Measurements from ENCODE around the gene SCAMP5. TPM values are rescaled to one million over a fixed set of nuclear protein-coding genes. Genes with fewer than 3 reads are reported as not detected.
A peak's percentile ranks its signal among the peaks of the same experiment; 100 is the strongest.

SCAMP5 gene
- total and polyA plus RNA-seq, 2 of the 13 experiments (the other 11 are each of a cell fraction or from before 2014, with no cell fraction given) = 34.3 to 49.0 TPM

GRCh38 chr15:75043509-75044257 lies 48.3 kb downstream of the SCAMP5 start (continued):
- TF ChIP-seq HMGXB4 (CRISPR knock-in tag; IDR thresholded peaks at IDR 0.05; ENCODE audit: borderline replicate concordance in 1 of 2, low read depth in 1 of 2) = peak; percentile 31 to 81; a peak in 2 of 4 replicates
- no peak for TF ChIP-seq ZNF720 (CRISPR knock-in tag; IDR thresholded peaks at IDR 0.05)
- TF ChIP-seq, protein P1, sequence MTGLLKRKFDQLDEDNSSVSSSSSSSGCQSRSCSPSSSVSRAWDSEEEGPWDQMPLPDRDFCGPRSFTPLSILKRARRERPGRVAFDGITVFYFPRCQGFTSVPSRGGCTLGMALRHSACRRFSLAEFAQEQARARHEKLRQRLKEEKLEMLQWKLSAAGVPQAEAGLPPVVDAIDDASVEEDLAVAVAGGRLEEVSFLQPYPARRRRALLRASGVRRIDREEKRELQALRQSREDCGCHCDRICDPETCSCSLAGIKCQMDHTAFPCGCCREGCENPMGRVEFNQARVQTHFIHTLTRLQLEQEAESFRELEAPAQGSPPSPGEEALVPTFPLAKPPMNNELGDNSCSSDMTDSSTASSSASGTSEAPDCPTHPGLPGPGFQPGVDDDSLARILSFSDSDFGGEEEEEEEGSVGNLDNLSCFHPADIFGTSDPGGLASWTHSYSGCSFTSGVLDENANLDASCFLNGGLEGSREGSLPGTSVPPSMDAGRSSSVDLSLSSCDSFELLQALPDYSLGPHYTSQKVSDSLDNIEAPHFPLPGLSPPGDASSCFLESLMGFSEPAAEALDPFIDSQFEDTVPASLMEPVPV (CRISPR knock-in tag; IDR thresholded peaks at IDR 0.05) = no peak
- peak; percentile 78; the same call in 1 of the 2 replicates for TF ChIP-seq ZSCAN31 (CRISPR knock-in tag; IDR thresholded peaks at IDR 0.05; ENCODE audit: low read depth)
- no peak for TF ChIP-seq ZSCAN29 (CRISPR knock-in tag; conservative IDR thresholded peaks at IDR 0.05)
- 0 out of 2 replicates have a peak, but pooled peaks have one; percentile 38 for TF ChIP-seq SMAD3 (CRISPR knock-in tag; IDR thresholded peaks at IDR 0.05)
- no peak for TF ChIP-seq CSRNP2 (CRISPR knock-in tag; conservative IDR thresholded peaks at IDR 0.05; ENCODE audit: low read depth)
- peak; percentile 87 for TF ChIP-seq STAG1 (CRISPR knock-in tag; IDR thresholded peaks at IDR 0.05)
- TF ChIP-seq, protein P2, sequence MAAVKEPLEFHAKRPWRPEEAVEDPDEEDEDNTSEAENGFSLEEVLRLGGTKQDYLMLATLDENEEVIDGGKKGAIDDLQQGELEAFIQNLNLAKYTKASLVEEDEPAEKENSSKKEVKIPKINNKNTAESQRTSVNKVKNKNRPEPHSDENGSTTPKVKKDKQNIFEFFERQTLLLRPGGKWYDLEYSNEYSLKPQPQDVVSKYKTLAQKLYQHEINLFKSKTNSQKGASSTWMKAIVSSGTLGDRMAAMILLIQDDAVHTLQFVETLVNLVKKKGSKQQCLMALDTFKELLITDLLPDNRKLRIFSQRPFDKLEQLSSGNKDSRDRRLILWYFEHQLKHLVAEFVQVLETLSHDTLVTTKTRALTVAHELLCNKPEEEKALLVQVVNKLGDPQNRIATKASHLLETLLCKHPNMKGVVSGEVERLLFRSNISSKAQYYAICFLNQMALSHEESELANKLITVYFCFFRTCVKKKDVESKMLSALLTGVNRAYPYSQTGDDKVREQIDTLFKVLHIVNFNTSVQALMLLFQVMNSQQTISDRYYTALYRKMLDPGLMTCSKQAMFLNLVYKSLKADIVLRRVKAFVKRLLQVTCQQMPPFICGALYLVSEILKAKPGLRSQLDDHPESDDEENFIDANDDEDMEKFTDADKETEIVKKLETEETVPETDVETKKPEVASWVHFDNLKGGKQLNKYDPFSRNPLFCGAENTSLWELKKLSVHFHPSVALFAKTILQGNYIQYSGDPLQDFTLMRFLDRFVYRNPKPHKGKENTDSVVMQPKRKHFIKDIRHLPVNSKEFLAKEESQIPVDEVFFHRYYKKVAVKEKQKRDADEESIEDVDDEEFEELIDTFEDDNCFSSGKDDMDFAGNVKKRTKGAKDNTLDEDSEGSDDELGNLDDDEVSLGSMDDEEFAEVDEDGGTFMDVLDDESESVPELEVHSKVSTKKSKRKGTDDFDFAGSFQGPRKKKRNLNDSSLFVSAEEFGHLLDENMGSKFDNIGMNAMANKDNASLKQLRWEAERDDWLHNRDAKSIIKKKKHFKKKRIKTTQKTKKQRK (IDR thresholded peaks at IDR 0.05; ENCODE audit: low read length) = no peak
- TF ChIP-seq ZNF570 (CRISPR knock-in tag; IDR thresholded peaks at IDR 0.05; ENCODE audit: borderline replicate concordance) = 0 out of 2 replicates have a peak, but pooled peaks have one; percentile 56
- TF ChIP-seq BHLHE40 (IDR thresholded peaks at IDR 0.05; ENCODE audit: low read length) = no peak; the same call in 1 of the 2 replicates
- no peak for TF ChIP-seq ELF4 (CRISPR knock-in tag; IDR thresholded peaks at IDR 0.05; ENCODE audit: borderline replicate concordance)
- TF ChIP-seq ZFYVE20 (CRISPR knock-in tag; IDR thresholded peaks at IDR 0.05; ENCODE audit: borderline replicate concordance, low read depth) = no peak
- TF ChIP-seq, protein P3, sequence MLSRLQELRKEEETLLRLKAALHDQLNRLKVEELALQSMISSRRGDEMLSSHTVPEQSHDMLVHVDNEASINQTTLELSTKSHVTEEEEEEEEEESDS (CRISPR knock-in tag; IDR thresholded peaks at IDR 0.05; ENCODE audit: borderline replicate concordance) = no peak
- no peak for TF ChIP-seq ZNF777 (CRISPR knock-in tag; IDR thresholded peaks at IDR 0.05)
- no peak for TF ChIP-seq SATB2 (CRISPR knock-in tag; IDR thresholded peaks at IDR 0.05)
- TF ChIP-seq ZNF337 (CRISPR knock-in tag; IDR thresholded peaks at IDR 0.05; ENCODE audit: borderline replicate concordance, low read depth) = no peak
- TF ChIP-seq TBX2 (CRISPR knock-in tag; IDR thresholded peaks at IDR 0.05; ENCODE audit: borderline replicate concordance) = no peak; the same call in 1 of the 2 replicates
- TF ChIP-seq ZNF839 (CRISPR knock-in tag; IDR thresholded peaks at IDR 0.05; ENCODE audit: borderline replicate concordance) = no peak

All from HepG2 (cell line).